Gastrocnemius medialis (tissue), 4 donors: ENCODE measurements around the gene TMPO. TPM values are rescaled to one million over a fixed set of nuclear protein-coding genes. Genes with fewer than 3 reads are reported as not detected.
"Not testable (repeated sequence)": the region's sequence is repeated elsewhere in the genome, so short reads cannot be mapped to it uniquely, and the experiment has no call there.

ENCODE experiments used
- ATAC-seq, 2 donors: fragments of 150-250 bp; one replicate each; pipeline ENCODE4 v1.9.1; 2016
- DNase-seq, 2 donors: peaks; one replicate each; pipeline ENCODE4 v3.0.0-alpha.2; 2019
- H3K27ac ChIP-seq, 4 donors: fragments of 200-600 bp; sonication (generic); 1 replicate in 1 of 4; 2 replicates in 3 of 4; pipeline ENCODE4 v1.5.1; 2016 to 2018; ENCODE audit warnings: mild to moderate bottlenecking in 2 of 4, moderate library complexity in 1 of 4
- H3K27me3 ChIP-seq, 3 donors: fragments of 200-600 bp; sonication (generic) in 2 of 3; 1 replicate in 1 of 3; 2 replicates in 2 of 3; pipeline versions ENCODE4 v1.5.1 to v1.6.0; 2016 to 2019; ENCODE audit warnings: mild to moderate bottlenecking in 1 of 3, moderate library complexity in 1 of 3
- H3K36me3 ChIP-seq, 2 donors: fragments of 200-600 bp; sonication (generic) in 1 of 2; one replicate each; pipeline ENCODE4 v1.5.1; 2017 to 2018
- H3K4me1 ChIP-seq, 2 donors: fragments of 200-600 bp; sonication (generic) in 1 of 2; one replicate each; pipeline ENCODE4 v1.5.1; 2016 to 2017; ENCODE audit warnings: mild to moderate bottlenecking in 2 of 2
- H3K4me3 ChIP-seq, 4 donors: fragments of 200-600 bp; sonication (generic) in 3 of 4; 1 replicate in 1 of 4; 2 replicates in 3 of 4; pipeline ENCODE4 v1.5.1; 2016 to 2019; ENCODE audit warnings: mild to moderate bottlenecking in 2 of 4
- H3K9me3 ChIP-seq, 3 donors: fragments of 200-600 bp; sonication (generic) in 2 of 3; 1 replicate in 1 of 3; 2 replicates in 2 of 3; pipeline ENCODE4 v1.5.1; 2016 to 2019
- POLR2A ChIP-seq, 2 donors: fragments of 450-650 bp; IDR thresholded peaks; one replicate each; pipeline ENCODE4 v1.6.1; 2017; ENCODE audit warnings: antibody characterized with exemption in 2 of 2, mild to moderate bottlenecking in 2 of 2, moderate library complexity in 2 of 2
- in situ Hi-C, 4 donors: fragments of 200-750 bp; cut with MboI; loops; one replicate each; pipeline versions ENCODE4 v1.15.0 to v1.8.0; 2017; ENCODE audit warnings: low sequenced_read_pairs in 4 of 4
- intact Hi-C: fragments of 100-400 bp; cut with DNase I; formaldehyde crosslinking; loops from one replicate; pipeline ENCODE4 v1.15.1; 2023; ENCODE audit warnings: low total_unique reads
- total RNA-seq, 4 donors: library from RNA; depleted of rRNA; stranded (reverse); fragments of >200 nt; gene quantifications; one replicate each; pipeline versions ENCODE4 v1.1.0 to v1.2.3, GENCODE V29; 2016
- TF ChIP-seq, protein P1 (sequence below), 5 experiments: fragments of 450-650 bp in 3 of 5; fragments of 200-600 bp in 2 of 5; sonication (generic) in 2 of 5; IDR thresholded peaks in 4 of 5; conservative IDR thresholded peaks in 1 of 5; 1 replicate in 4 of 5; 2 replicates in 1 of 5; pipeline ENCODE4 v1.5.1; 2016 to 2019; ENCODE audit warnings: antibody characterized with exemption in 5 of 5, mild to moderate bottlenecking in 3 of 5, moderate library complexity in 3 of 5

TMPO gene
- total RNA-seq, 4 donors from 2014 or later = 12.2 to 16.5 (median 14.2) TPM

DNA sequence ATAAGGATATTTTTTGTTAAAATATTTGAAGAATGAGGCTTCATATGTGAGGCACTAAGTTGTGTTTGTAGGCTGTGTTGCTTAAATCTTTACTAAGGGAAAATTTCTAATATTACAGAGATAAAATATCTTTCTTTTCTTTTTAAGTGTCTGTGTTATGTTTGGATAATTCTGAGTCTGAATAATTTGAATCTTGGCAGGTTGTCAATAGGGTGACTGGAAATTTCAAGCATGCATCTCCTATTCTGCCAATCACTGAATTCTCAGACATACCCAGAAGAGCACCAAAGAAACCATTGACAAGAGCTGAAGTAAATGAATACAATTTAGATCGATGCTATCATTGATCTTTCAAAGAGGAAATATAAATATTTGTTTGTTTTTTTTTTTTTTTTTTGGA is 29.4 kb downstream of the TMPO start:
- ATAC-seq = no peak
- H3K36me3 ChIP-seq = peaks cover 0 to 20% of the 10 kb centered on the region in 2 donors
- no peaks in the 10 kb centered on the region for H3K9me3 ChIP-seq
- intact Hi-C loops = no loop called here
- in situ Hi-C loops = no loop called here
- no peak overlapping the region for H3K27ac ChIP-seq
- H3K27me3 ChIP-seq = no peaks in the 10 kb centered on the region
- no peaks in the 10 kb centered on the region for H3K4me1 ChIP-seq
- no peak for DNase-seq
- no peak for TF ChIP-seq POLR2A (IDR thresholded peaks at IDR 0.05)
- TF ChIP-seq, protein P1, sequence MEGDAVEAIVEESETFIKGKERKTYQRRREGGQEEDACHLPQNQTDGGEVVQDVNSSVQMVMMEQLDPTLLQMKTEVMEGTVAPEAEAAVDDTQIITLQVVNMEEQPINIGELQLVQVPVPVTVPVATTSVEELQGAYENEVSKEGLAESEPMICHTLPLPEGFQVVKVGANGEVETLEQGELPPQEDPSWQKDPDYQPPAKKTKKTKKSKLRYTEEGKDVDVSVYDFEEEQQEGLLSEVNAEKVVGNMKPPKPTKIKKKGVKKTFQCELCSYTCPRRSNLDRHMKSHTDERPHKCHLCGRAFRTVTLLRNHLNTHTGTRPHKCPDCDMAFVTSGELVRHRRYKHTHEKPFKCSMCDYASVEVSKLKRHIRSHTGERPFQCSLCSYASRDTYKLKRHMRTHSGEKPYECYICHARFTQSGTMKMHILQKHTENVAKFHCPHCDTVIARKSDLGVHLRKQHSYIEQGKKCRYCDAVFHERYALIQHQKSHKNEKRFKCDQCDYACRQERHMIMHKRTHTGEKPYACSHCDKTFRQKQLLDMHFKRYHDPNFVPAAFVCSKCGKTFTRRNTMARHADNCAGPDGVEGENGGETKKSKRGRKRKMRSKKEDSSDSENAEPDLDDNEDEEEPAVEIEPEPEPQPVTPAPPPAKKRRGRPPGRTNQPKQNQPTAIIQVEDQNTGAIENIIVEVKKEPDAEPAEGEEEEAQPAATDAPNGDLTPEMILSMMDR (IDR thresholded peaks at IDR 0.05 in 4 of 5, conservative IDR thresholded peaks at IDR 0.05 in 1 of 5) = no peak
- H3K4me3 ChIP-seq = no peak overlapping the region

DNA sequence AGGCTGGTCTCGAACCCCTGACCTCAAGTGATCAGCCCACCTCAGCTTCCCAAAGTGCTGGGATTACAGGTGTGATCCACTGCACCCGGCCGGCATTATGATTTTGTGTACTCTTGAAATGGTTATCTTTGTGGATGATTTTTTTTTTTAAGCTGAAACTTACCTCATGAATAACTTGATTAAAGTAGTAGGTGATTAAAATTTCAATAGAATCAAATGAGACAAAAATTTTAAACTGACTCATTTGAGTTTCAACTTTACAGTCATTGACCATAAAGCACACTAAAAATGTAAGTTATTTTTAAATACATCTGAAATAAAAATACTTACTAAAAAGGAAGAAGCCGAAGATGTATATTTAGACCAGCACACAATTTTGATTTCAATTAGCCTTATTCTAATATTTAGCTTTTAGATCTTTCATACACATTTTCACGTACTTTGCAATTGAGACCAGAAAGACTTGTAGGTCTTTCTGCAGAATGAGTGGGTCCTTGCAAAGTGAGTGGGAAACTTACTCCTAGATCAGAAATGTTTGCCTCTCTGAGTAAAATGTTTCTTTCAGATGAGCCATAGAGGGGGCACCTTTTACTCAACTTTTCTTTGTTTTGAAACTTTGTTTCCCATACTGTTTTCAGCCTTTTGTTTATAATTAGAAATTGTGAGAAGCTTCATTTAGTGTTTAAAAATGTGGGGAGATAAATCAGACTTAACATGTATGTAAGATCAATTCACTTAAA is 34.2 kb downstream of the TMPO start:
- Histone ChIP-seq H3K4me1 (no peaks in the 10 kb centered on the region), H3K27me3 (no peaks in the 10 kb centered on the region), H3K4me3 (no peak overlapping the region), H3K9me3 (no peaks in the 10 kb centered on the region), H3K36me3 (peaks cover 0 to 31% of the 10 kb centered on the region in 2 donors), H3K27ac (no peak overlapping the region)
- DNase-seq (no peak), ATAC-seq (no peak)
- TF ChIP-seq POLR2A (IDR thresholded peaks at IDR 0.05) = no peak
- TF ChIP-seq, protein P1 (IDR thresholded peaks at IDR 0.05 in 4 of 5, conservative IDR thresholded peaks at IDR 0.05 in 1 of 5) = no peak
- intact Hi-C loops = no loop called here
- in situ Hi-C loops = loop anchor here in 2 of 4 donors (25.0 kb wide), 2 partner anchors 113 to 438 kb away; no protein-coding TSS in a partner anchor

DNA sequence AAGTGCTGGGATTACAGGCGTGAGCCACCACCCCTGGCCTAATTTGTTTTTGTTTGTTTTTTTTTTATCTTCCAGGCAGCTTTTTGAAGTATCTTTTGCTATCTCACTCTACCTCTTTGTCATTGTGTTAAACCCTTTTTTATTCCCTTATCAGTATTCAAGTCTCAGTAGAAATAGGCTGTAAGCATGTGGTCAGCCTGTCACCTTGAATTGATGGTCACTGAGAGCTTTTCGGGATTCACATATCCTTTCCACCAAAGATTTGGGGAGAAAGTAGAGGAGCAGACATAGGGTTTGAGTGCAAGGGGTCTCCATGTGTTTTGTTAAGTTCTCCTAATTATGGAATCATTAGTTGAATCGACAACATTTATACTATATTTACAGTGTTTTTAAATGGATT is 36.4 kb downstream of the TMPO start:
- no peak overlapping the region for H3K4me3 ChIP-seq
- intact Hi-C loops = no loop called here
- no peaks in the 10 kb centered on the region for H3K4me1 ChIP-seq
- H3K9me3 ChIP-seq = no peaks in the 10 kb centered on the region
- TF ChIP-seq, protein P1 (IDR thresholded peaks at IDR 0.05 in 4 of 5, conservative IDR thresholded peaks at IDR 0.05 in 1 of 5) = no peak
- no peak for TF ChIP-seq POLR2A (IDR thresholded peaks at IDR 0.05)
- H3K27ac ChIP-seq = no peak overlapping the region
- DNase-seq (no peak), ATAC-seq (no peak)
- in situ Hi-C loops = loop anchor here in 2 of 4 donors (25.0 kb wide), 2 partner anchors 111 to 436 kb away; no protein-coding TSS in a partner anchor
- H3K36me3 ChIP-seq = peaks cover 0 to 22% of the 10 kb centered on the region in 2 donors
- H3K27me3 ChIP-seq = no peaks in the 10 kb centered on the region

DNA sequence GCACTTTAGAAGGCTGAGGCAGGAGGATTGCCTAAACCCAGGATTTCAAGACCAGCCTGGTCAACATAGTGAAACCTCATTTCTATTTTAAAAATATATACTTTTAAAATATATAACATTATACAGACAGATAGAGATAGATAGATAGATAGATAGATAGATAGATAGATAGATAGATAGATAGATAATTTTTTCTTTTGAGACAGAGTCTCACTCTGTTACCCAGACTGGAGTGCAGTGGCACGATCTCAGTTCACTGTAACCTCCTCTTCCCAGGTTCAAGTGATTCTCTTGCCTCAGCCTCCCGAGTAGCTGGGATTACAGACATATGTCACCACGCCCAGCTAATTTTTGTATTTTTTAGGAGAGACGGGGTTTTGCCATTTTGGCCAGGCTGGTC is 42.7 kb downstream of the TMPO start:
- DNase-seq, H3K4me3 ChIP-seq, intact Hi-C loops, H3K9me3 ChIP-seq, H3K27me3 ChIP-seq, H3K36me3 ChIP-seq, ATAC-seq, H3K4me1 ChIP-seq, H3K27ac ChIP-seq: not testable (repeated sequence)
- in situ Hi-C loops = loop anchor here in 2 of 4 donors (25.0 kb wide), 2 partner anchors 104 to 429 kb away; no protein-coding TSS in a partner anchor

DNA sequence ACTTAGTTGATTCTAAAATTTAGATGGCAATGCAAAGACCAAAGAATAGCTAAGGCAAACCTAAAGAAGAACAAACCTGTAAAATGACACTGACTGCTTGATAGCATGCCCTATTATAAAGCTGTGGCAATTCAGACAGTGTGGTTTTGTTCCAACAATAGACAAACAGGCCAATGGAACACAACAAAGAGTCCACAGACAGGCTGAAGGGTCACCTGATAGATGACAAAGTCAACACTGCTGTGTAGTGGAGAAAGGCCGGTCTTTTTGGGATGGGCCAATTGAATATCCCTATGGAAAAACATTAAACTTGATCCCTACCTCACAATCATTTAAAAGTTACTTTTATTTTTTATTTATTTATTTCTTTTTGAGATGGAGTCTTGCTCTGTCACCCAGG is 44.3 kb downstream of the TMPO start:
- intact Hi-C loops (no loop called here), in situ Hi-C loops (loop anchor here in 2 of 4 donors (25.0 kb wide), 2 partner anchors 103 to 428 kb away; no protein-coding TSS in a partner anchor)
- ATAC-seq = no peak
- Histone ChIP-seq H3K9me3 (peaks cover 0 to 4% (median 0%) of the 10 kb centered on the region in 3 donors), H3K4me1 (no peaks in the 10 kb centered on the region), H3K4me3 (no peak overlapping the region), H3K27me3 (no peaks in the 10 kb centered on the region), H3K27ac (no peak overlapping the region), H3K36me3 (no peaks in the 10 kb centered on the region)
- no peak for DNase-seq
- no peak for TF ChIP-seq POLR2A (IDR thresholded peaks at IDR 0.05)
- TF ChIP-seq, protein P1 (IDR thresholded peaks at IDR 0.05 in 4 of 5, conservative IDR thresholded peaks at IDR 0.05 in 1 of 5) = no peak
